RPMI7951 (cell line): ENCODE measurements around the gene IFI44L. TPM values are rescaled to one million over a fixed set of nuclear protein-coding genes. Genes with fewer than 3 reads are reported as not detected.

Source experiments
- DNase-seq: peaks from one replicate; pipeline ENCODE4 v3.0.0-alpha.2; 2012; ENCODE audit warnings: low read depth
- total RNA-seq: library from RNA; depleted of rRNA; stranded (reverse); fragments of >200 nt; shearing (Covaris generic); gene quantifications from 2 replicates; pipeline ENCODE4 v1.2.3, GENCODE V29; 2014; rRNA removed

IFI44L gene
- total RNA-seq: 5.4 and 9.4 TPM in 2 replicates

DNA sequence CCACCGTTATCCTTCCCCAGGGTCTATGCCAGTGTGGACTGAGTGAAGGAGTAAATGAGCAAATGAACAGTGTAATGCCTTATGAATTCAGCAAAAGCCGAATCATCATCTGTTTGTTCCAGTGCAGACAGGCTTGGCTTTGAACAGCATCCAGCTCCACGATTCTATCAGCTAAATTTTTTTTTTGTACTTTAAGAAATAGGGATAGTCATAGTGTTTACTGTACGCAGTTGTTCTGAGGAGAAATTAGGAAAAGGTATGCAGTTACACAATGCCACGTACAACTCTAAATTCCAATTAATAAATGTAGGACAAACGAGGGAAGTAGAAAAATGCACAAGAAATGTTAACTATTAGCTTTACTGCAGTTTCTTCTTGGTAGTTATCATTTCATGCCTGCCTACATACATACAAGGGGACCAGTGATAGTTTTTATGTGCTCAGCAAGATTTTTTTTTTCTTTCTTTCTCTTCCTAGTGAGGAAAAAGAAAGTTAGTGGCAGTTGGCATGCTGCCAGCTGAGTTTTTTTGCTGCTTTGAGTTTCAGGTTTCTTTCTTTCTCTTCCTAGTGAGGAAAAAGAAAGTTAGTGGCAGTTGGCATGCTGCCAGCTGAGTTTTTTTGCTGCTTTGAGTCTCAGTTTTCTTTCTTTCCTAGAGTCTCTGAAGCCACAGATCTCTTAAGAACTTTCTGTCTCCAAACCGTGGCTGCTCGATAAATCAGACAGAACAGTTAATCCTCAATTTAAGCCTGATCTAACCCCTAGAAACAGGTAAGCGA, at the start of gene IFI44L:
IFI44L (plus strand) TSS at position 646 of the 777 bp plus-strand sequence. CDS start 7,468 bp downstream, outside the sequence.
- peak; percentile 72 for DNase-seq

DNA sequence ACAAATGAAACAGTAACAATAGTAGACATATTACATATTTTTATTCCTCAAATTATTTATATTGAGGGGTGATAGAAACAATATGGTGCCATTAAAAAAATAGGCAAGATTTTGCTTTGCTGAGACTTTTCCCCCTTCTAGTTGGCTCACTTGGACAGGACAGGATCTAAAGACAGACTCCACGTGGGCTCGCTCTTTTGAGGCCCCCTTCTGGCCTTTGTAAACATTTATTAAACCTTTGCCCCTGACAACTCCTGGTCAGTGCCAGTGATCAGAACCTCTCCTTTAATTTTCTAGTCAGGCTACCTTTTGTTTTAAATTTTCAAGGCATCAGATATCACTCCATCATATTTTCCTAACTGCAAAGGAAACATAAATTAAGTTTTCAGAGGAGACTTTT, 49.7 kb upstream of the IFI44L start:
- DNase-seq: peak; percentile 52

DNA sequence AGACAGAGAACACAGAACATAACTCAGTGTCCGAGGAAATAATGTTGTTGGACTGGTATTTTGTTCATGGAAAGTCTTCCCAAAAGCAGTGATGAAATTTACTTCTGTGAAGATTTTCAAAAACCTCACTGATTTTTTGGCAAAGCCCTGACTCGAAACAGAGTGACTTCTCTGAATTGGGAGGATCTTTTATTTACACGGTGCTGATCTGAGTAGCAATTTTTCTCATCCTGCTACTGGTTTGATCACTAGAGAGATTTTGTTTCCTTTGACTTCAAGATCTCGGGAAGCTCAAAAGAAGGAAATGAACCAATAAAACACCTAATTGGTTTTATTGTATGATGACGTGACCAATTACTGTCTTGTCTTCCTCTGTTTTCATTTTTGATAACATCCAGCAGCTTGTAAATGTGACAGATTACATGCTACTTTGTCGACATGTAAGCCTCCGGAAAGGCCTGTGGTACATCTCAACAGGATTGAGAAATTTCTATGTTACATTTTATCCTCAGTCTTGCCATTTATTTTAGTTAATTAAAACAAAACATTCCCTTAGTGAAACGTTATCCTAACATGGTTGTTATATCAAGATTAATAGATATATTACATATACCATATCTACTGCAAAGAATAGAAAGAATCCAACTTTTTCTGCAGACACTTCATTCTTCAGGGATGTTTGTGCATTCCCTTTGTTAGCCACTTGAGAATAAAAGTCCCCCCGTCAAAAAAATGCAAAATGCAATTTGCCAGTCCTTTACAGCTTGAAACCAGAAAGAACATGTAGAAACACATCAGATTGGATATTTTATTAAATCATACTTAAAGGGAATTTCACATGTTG, 42.8 kb upstream of the IFI44L start:
- no peak for DNase-seq

DNA sequence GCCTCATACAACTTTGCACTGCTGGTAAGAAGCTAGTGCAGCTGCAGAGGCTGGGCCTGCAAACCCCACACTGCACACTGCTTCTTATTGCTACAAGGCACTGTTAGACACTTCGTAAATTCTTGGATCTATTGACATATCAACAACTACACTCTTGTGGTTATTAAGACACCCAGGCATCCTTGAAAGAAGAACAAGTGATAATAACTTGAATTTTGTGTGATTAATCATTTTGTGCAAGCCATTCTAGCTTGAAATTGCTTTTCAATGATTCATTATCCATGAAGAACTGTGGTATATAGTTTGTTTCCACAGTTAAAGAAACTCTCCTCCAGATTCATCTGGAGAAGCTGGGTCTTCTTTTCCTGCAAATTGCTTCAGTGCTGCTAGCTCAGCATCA, 33.7 kb upstream of the IFI44L start:
- DNase-seq: no peak

DNA sequence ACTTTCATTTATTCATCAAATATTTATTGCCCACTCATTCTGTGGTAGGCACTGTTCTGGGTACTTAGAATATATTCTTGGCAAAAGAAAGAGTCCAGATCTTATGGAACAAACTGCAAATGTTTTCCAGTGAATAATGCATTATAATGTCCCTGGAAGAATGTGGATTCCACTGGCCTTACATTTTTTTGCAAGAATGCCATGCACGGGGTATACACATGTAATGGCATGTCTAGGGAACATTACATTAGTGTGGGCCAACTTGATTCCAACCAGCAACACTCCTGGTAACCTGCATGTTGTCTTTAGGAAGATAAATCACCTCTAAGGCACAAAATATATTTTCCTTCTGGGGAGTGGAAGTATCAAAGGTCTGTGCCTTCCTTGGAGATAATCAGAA, 33.0 kb upstream of the IFI44L start:
- no peak for DNase-seq

DNA sequence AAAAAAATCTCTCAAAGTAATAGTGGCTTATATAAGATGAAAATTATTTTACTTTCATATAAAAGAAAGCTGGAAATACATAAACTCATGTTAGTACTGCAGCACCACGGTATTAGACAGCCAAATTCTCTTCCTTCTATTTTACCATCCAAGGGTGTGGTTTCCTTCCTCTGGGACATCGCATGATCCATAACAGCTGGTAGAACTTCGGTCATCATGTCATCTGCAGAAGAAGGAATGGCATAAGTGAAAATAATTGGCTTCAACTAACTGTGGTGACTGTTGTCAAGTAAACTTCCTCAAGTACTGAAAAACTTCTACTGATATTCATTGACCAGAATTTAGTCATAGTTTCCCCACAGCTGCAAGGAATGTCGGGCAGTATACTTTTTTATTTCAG, 28.3 kb upstream of the IFI44L start:
- peak; percentile 33 for DNase-seq

DNA sequence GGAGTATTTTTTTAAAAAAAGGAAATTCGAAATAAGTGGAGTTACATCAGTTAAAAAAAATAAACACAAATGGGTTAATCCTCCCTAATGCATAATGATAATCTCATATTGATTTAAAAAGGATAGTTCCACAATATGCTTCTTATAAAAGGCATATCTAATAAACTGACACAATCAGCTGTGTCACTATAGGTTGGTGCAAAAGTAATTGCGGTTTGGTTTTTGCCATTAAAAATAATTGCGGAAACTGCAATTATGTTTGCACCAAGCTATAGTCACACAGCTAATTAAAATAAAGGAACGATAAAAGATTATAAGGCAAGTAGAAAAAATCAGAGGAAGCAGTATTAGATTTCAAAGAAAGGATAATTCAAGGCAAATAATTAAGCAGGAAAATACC, 21.0 kb upstream of the IFI44L start:
- DNase-seq: no peak

DNA sequence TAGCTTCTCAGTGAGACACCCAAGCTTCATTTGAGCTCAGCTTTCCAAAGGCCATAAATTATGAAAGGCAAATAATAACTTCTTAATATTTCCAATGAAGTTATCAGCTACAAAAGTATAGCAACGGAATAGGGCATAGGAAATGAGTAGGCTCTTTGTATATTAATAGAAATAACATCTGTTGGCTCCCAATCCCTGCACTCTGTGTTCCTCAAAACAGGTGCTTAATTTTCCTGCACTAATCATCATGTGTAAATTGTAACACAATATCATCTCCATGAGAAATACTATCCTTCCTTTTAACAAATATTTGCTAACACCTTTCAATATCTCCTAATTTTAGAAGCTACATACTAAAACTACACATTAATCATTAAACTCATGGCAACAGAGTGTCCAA, 19.2 kb upstream of the IFI44L start:
- no peak for DNase-seq

DNA sequence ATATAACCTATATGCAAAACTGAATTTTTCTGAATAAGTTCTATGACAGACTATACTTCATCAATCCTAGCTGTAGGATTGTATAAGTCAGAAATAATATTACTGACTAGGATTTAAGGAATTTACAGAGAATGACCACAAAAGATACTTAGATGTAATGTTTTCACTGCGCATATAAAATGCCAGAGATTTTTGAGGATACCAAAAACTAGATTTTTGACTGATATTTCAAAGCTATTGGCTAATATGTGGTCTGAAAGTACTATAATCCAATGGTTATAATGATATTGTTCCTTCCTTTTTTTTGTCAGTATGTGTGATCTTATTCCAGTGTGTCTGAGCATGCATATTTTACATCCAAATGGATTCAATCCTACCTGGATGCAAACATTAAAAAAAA, 17.0 kb upstream of the IFI44L start:
- DNase-seq: no peak

DNA sequence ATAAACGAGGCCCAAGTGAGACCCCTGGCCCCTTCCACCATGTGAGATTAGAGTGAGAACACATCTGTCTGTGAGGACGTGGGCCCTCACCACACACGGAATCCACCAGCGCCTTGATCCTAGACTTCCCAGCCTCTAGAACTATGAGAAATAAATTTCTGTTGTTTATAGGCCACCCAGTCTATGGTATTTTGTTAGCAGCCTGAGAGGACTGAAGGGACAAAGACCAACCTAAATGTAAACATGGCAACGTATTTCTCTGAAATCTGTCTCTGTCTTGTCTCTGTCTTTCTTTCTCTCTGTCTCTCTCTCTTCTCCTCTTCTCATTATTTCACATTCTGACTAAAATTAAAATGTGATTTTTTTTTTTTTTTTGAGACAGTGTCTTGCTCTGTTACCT, 15.6 kb upstream of the IFI44L start:
- no peak for DNase-seq

DNA sequence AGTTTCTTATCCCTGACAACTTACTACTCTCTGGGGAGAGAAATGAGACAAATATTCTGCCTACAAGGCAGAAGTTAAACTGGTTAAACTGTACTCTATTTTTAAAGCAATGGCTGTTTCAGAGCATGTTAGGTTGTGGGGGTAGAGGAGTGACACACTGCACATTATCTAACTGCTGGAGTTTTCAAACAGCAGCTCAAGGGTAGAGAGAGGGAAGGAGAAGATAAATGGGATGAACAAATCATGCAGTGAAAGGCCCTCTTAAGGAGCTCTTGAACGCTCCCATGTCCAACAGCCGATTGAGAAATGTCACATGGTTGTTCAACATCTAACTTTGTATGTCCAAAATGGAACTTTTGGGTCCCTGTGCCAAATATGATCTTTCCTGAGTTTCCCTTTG, 14.0 kb upstream of the IFI44L start:
- no peak for DNase-seq

DNA sequence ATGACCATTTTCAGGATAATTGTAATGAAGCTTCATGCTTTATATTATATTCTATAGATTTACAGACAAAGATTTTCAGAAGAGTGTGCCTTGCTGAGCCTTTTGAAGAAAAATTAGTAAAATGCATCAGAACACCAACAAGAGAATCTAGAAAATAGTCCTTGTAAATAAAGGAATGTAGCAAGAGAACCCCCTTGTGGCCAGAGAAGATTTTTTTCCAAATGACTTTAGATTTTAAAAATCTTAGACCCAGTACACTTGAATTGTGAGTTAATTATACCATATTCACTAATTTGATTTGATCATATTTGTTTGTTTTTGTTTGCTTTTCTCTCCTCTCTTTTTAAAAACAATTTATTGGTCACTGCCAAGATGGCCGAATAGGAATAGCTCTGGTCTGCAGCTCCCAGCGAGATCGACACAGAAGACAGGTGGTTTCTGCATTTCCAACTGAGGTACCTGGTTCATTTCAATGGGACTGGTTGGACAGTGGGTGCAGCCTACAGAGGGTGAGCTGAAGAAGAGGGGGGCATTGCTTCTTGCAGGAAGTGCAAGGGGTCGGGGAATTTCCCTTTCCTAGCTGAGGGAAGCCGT, 12.8 kb upstream of the IFI44L start:
- DNase-seq: peak; percentile 44

DNA sequence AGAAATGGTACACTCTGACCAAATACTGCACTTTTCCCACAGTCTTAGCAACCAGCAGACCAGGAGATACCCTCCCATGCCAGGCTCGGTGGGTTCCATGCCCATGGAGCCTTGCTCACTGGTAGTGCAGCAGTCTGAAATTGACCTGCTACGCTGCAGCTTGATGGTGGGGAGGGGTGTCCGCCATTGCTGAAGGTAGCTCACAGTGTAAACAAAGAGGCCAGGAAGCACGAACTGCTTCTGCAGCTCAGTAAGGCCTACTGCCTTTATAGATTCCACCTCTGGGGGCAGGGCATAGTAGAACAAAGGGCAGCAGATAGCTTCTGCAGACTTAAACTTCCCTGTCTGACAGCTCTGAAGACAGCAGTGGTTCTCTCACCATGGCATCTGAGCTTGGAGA, 12.3 kb upstream of the IFI44L start:
- DNase-seq: no peak

DNA sequence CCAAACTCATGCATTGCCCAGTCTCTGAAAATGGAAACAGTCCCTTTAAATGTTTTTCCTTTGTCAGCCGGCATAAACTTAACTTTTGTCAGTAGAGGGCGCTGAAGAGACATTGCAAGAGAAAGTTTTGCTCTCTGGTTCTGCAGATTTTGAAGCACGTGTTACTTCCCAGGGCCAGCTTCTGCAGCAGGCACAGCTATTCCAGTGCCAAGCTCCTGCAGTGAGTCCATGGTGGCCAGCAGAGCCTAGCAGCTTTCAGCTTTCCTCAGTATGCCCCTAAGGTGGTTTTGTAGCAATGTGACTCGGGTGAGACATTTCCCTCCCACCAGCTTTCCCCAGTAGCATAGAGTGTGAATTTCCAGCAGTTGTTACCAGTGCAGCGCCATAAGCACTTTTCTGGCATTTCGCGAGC, 2.6 kb upstream of the IFI44L start:
- DNase-seq: peak; percentile 89

DNA sequence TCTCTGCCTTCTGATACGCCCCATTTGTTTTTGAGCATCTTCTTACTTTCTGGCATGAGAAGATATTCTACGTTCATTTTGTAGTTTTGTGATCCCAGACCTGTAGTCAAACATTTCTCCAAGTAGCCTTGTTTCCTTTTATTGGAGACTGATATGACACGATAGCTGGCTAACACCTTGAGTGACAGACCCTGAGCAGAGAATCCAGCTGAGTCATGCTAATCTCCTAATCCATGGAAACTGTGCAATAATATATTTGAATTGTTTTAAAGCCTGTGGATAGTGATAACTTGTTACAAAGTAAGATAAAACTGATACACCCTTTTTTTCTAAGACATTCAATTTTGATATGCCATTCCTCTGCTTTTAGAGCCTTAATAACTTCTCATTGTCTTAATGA, 1.2 kb upstream of the IFI44L start:
- no peak for DNase-seq

DNA sequence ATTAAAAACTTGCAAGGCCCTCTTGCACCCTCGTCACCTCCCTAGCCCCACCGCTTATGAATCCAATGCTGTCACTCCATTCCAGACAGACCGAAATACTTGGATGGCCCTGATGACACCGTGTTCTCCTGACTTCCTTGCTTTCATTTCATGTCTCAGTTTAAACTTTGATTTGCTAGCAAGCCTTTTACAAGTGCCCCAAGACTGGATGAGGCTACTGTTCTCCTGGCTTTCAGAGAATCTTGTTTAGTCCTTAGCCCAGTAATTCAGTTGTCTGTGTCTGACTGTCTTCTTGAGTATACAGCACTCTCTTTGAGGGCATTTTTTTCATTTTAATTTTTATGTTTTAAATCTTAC, 824 bp upstream of the IFI44L start:
- DNase-seq: peak; percentile 39

DNA sequence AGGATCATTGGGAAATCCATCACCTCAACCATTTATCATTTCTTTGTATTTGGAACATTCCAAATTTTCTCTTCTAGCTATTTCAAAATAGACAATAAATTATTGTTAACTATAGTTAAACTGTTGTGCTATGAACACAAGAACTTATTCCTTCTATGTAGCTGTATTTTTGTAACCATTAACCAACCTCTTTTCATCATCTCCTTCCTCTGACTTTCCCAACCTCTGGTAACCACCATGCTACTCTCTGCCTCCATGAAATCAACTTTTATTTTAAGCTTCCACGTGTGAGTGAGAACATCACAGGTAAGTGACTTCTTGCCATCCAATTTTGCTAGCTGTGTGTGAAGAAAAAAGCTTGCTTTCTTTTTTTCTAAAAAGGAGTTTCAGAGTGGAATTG, 418 bp downstream of the IFI44L start:
- DNase-seq: no peak

DNA sequence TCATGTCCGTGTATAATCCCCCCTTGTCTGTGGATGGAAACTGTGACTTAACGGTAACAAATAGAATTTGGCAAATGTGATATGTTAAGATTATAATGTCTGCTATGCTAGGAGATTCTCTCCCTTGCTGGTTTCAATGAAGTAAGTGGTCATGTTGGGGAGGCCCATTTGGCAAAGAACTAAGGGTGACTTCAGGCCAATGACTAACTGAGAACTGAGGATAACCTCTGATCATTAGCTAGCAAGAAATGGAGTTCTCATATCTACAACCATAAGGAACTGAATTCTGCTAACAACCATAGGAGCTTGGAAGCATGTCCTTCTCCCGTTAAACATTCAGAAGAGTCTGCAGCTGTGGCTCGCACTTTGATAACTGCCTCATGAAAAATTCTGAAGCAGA, 2.3 kb downstream of the IFI44L start:
- DNase-seq: no peak

DNA sequence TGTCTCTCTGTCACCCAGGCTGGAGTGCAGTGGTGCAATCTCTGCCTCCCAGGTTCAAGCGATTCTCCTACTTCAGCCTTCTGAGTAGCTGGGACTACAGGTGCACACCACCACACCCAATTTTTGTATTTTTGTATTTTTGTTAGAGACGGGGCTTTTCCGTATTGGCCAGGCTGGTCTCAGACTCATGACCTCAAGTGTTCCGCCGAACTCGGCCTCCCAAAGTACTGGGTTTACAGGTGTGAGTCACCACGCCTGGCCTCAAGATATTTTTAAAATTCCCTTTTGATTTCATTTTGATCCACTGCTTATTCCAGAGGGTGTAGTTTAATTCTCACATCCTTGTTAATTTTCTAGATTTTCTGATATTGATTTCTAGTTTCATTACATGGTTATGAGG, 3.8 kb downstream of the IFI44L start:
- DNase-seq: no peak

DNA sequence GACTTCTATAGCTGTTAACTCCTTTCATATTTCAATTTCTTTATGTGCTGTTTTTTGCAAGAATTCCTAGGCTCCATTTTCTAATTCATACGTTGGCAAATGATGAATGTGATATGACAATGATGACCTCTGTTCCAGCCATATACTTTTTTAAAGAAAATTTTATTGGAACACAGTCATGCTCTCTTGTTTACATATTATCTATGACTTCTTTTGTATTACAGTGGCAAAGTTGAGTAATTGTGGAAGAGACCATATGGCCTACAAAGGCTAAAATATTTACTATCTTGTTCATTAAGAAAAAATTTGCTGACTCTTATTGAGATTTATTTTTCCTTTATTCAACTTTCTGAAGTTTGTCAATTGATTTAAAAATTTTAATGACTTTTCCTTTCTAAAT, 7.1 kb downstream of the IFI44L start:
- no peak for DNase-seq

DNA sequence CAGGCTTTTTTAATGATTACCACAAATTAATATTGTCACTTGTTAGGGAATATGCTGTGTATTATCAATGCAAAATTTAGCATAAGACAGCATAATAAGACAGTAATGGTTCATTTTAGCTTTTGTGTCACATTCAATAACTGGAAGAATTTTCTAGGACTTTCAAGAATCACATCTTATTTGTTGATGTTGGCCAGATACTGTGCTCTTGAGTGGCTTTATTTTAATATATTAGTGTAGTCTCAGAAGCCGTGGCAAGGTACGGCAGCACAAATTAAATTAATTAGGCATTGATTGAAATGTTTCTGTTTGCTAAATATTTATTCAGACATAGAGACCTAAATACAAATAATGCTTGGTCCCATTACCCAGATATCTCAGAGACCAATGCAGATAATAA, 10.4 kb downstream of the IFI44L start:
- DNase-seq: no peak

DNA sequence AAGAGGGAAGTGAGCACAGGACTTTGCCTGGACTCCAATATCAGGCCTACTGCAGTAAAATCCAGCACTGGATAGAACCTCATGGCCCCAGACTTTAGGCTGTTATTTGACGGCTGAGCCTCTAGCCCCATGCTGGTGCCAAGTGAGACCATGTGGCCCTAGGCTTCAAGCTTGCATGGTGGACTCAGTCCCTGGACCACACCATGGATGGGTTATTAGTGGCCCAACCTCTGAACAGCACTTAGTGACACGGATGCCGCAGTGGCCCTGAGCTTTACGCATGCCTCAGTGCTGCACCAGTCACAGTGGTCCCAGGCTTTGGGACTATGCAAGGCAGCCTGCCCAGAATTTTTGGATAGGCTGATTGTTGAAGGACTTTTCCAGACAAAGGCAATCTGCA, 13.0 kb downstream of the IFI44L start:
- DNase-seq: no peak

DNA sequence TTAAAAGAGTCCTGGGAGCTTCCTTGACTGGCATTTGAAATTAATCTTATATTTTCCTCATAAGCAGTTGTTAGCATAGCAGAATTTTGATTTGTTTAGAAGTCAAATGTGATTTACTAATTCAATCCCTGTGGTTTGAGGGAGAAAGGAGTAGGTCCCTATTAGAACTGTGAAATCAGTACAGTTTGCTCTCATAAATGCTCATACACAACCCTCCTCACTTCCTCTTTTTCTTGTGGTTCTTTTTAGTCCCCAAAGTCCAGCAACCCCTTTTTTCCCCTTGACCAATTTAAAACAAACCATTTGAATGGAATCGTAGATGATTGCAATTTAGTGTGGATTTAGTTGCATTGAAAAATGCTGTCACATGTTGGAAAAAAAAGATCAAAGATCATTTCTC, 20.2 kb downstream of the IFI44L start:
- no peak for DNase-seq
